ENCODE data around the gene THYN1.

THYN1 gene

DNA sequence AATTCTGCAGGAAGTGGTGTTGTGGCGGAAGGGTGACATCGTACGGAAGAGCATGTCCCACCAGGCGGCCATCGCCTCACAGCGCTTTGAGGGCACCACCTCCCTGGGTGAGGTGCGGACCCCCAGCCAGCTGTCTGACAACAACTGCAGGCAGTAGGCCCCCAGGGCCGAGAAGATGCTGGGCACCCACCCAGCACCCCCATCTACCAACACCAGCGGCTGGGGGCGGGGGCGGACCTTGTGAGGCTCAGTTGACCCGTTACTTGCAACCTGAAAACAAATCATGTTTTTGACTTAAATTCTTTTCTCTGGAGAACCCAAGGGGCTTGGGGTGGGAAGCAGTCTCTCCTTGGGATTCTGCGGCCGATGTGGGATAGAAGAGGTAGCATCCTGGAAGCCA, 7.7 kb downstream of the THYN1 start:
- no peak for DNase-seq (ENCODE audit: extremely low read depth, low read depth)
- TF ChIP-seq CTCF (IDR thresholded peaks at IDR 0.05; ENCODE audit: low read depth, low read length), result no peak

DNA sequence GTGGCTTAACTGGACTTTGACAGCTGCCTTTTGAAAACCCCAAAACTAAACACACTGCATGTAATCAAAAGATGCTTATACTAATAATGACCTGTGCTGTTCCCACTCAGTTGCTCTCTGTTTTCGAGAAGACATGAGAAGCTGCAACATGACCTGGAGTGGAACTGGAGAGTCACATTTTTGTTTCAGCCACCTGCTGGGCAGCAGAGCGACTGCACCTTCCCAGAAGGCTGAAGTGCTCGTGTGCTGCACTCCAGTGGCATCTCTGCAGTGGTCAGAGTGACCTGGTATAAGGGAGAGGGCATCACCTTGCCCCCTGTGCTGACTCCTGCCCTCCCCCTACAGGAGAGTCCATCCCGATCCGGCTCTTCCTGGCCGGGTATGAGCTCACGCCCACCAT, 8.6 kb downstream of the THYN1 start:
- TF ChIP-seq CTCF (IDR thresholded peaks at IDR 0.05; ENCODE audit: low read depth, low read length), result peak; percentile 36
- no peak for DNase-seq (ENCODE audit: extremely low read depth, low read depth)

GRCh38 chr11:134243913-134244312, 9.2 kb downstream of the THYN1 start:
- DNase-seq (ENCODE audit: extremely low read depth, low read depth), result no peak
- no peak for TF ChIP-seq CTCF (IDR thresholded peaks at IDR 0.05; ENCODE audit: low read depth, low read length)

DNA sequence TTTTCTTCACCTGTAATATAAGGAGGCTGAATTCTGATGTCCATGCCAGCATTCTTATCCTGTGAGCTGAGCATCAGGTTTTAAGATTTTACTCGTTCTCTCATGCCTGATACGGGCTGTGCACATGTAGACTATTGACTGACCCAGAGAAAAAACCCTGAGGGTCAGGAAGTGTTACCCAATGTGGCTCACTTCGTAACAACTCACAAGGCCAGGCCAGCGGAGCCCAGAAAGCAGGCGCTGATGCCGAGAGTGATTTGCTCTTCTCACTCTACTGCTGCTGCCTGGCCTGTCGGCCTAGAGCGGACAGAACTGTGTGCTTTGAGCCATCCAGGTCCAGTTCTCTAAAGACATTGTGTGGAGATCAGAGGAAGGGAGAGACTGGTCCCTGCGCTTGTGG, 10.8 kb downstream of the THYN1 start:
- TF ChIP-seq CTCF (IDR thresholded peaks at IDR 0.05; ENCODE audit: low read depth, low read length), result no peak
- DNase-seq (ENCODE audit: extremely low read depth, low read depth), result no peak

DNA sequence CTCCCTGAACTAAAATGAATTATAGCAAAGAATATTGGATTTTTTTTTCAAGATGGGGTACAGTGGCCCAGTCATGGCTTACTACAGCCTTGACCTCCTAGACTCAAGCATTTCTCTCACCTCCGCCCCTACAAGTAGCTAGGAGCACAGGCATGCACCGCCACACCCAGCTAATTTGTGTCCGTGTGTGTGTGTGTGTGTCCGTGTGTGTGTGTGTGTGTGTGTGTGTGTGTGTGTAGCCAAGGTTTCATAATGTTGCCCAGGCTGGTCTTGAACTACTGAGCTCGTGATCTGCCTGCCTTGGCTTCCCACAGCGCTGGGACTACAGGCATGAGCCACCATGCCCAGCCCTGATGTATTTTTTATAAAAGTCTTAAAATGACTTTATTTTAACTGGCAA, 12.6 kb downstream of the THYN1 start:
- no peak for DNase-seq (ENCODE audit: extremely low read depth, low read depth)
- no peak for TF ChIP-seq CTCF (IDR thresholded peaks at IDR 0.05; ENCODE audit: low read depth, low read length)

GRCh38 chr11:134238956-134239355, 14.2 kb downstream of the THYN1 start:
- no peak for DNase-seq (ENCODE audit: extremely low read depth, low read depth)

DNA sequence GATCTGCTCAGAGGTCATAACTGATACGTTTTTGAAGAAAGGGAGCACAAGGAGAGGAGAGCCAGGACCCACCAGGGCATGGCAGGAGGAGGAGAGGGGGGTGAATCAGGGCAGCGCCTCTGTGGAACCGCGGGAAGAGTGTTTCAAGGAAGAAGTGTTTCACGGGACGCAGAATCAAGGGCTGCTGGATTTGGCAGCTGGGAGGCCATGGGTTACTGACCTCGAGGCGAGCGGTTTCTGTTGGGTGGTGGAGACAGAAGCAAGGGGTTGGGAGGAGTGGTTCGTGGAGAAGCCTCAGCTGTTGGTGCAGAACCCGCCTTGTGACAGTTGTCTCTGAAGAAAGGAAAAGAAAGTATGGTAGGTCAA, 15.6 kb downstream of the THYN1 start:
- no peak for DNase-seq (ENCODE audit: extremely low read depth, low read depth)
- TF ChIP-seq CTCF (IDR thresholded peaks at IDR 0.05; ENCODE audit: low read depth, low read length), result no peak

More at GRCh38 chr11:134238956-134239355, 14.2 kb downstream of the THYN1 start:
- no peak for TF ChIP-seq CTCF (IDR thresholded peaks at IDR 0.05; ENCODE audit: low read depth, low read length)
